GM19023 (cell line): Measurements from ENCODE around the gene ST7.

ENCODE experiments used
- ATAC-seq: cut with Tn5 transposase; IDR thresholded peaks from one replicate; pipeline ENCODE4 v1.9.1; 2021; ENCODE audit warnings: mild to moderate bottlenecking, moderate library complexity; ENCODE audit not compliant: unreplicated experiment

Gene ST7

DNA sequence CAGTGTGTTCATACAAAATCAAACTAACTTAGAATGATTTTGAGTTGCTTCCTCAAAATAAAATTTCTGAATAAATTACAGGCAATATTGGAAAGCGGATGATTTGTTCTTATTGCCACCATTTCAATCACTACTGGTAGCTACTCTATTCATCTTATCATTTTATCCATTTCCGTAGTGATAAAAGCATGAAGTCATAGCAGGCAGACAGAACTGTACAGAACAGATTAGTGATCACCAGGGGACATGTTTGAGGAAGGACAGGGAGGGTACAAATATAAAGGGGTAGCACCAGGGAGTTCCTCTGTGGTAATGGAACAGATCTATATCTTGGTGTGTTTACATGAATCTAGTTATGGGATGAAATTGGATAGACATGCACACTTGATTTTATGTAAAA is 231.1 kb downstream of the ST7 start:
- no peak for ATAC-seq

GRCh38 chr7:117185124-117185523 is 231.8 kb downstream of the ST7 start:
- ATAC-seq: no peak

GRCh38 chr7:117186218-117187010 is 233.1 kb downstream of the ST7 start:
- no peak for ATAC-seq

- ATAC-seq: no peak
Measured at GRCh38 chr7:117188376-117188775, 235.1 kb downstream of the ST7 start.

DNA sequence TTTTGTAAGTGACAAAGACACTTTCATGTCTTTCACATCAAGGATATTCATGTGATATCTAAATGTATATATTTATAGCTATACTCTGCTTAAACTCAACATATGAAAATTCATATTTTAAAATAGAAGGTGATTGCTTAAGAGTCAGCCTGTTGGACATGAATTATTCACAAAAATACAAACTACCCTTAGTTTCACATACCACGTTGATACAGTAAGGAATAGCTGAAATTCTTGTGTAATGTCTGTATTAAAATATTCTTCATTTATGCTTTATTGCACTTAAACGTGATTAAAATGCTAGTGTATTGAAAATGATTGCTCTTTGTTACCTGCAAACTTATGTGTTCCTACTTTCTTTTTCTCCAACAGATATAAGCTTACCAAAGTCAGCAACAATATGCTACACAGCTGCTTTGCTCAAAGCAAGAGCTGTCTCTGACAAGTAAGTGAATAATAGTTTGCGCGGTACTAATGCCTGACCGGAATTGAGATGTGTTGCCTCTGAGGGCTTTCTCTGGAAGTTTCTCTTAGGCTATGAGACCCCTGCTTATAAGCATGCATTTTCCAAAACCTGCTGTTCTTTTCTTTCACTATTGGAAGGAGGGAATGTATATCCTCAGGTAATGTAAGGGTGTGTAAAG is 235.8 kb downstream of the ST7 start:
- ATAC-seq: no peak

DNA sequence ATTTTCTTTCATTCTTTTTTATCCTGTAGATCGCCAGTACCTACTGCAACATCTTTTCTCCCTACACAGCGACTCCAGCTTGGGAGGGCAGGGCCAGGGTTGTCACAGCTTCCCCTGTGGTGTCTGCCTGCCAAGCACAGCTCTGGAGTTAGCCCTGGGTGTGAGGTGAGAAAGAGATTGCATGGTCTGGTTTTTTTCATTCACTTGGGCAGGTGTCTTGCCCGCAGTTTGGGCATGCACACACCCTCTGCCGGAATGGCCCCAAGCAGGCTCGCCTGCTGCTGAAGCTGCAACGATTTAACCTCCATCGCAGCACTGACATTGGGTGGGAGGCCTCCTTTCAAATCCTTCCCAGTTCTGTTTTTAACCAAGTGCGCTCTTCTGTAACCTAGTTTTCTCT is 236.8 kb downstream of the ST7 start:
- ATAC-seq: no peak

GRCh38 chr7:117190746-117191435 is 237.6 kb downstream of the ST7 start:
- ATAC-seq: no peak

- no peak for ATAC-seq
Measured at GRCh38 chr7:117192108-117192507, 238.8 kb downstream of the ST7 start.

DNA sequence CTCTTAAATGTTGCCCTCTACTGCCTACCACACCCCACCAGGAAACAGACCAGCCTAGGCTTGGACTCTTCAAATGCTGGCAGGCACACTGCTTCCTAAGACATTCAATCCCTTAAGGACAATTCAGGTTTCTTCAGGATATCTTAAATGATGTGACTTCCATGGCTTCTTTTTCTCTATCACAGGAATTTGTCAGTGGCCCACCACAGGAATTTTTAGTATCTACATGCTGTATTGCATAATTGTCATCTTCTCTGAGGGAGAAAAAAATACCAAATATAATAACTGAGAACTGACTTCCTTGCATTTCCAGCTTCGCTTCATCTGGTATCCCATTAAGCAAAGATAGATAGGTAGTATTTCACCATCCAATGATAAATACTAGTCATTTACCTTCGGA is 240.3 kb downstream of the ST7 start:
- ATAC-seq: no peak

GRCh38 chr7:117194445-117194844 is 241.1 kb downstream of the ST7 start:
- ATAC-seq: no peak

- ATAC-seq: no peak
Measured at GRCh38 chr7:117195361-117196029, 242.2 kb downstream of the ST7 start.

GRCh38 chr7:117200132-117200531 is 246.8 kb downstream of the ST7 start:
- no peak for ATAC-seq

- ATAC-seq: no peak
Measured at GRCh38 chr7:117200786-117201458, 247.6 kb downstream of the ST7 start.

DNA sequence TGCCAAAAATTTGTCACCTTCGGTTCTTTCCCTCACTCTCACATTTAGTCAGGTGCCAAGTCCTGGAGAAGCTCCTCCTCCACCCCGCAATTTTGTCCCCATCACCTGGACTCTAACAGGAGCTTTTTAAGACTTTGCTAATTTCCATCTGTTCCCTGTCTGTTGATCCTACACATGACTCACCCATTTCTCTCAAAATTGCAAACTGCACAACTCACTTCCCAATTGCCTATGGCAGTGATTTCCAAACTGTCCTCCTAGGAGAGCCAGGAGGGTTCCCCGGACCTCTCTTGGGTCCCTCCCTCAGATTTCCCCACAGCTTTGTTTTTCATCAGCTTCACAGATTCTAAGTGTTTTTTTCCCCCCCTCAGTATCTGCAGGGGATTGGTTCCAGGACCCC is 249.2 kb downstream of the ST7 start:
- ATAC-seq: no peak

GRCh38 chr7:117203205-117203604 is 249.9 kb downstream of the ST7 start:
- no peak for ATAC-seq

DNA sequence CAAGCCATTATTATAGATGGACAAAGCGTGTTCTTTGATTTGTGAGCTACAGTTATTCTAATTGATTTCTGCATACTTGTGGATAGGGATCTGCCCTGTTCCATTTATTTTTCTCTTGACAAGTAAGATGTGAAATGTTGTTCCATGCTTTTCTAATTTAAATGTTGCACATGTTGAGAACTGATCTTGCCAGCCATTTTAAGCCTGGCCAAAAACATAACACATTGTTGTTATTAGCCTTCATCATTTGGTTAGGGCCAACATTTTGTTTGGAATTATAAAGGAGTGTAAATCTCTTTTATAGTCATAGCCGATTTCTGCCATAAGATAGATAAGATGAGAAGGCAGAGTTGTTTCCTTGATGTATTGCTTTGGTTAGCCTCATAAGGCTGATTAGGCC is 252.6 kb downstream of the ST7 start:
- no peak for ATAC-seq

GRCh38 chr7:117208257-117208656 is 255.0 kb downstream of the ST7 start:
- no peak for ATAC-seq

GRCh38 chr7:117210397-117210796 is 257.1 kb downstream of the ST7 start:
- ATAC-seq: no peak

DNA sequence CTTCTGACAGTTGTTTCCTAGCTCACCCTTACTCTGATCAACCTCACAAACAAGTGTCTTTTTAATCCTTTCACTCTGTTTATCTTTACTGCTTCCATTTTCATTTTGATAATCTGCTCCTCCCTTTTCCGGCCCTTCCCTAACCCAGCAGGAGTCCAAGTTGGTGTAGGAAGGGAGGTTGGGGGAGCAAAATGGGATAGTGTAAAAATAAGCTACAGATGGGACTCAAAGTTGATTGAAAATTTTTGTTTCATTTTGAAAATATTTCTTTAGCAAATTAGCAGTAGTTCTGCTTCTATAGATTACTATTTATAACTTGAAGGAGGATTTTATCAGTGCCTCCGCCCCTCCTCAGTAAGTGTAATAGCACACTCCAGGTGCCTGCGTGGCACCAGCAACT is 257.6 kb downstream of the ST7 start:
- no peak for ATAC-seq

DNA sequence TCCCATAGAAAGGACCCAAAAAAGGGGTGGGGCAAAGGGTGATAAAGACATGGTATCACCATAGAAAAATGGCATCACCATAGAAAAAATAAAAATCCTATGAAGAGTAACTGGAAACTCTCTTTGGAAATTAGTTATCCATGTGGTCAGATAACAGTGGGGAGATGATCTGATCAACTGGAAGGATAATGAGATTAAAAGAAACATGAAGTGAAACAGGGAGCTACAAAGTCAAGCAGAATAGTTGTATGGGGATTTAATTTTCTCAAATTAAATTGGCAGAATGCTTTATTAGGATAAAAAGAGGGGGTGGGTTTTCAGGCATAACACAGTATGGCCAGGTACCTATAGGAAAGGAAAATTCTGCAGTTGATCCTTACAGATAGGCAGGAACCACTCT is 258.3 kb downstream of the ST7 start:
- ATAC-seq: no peak
